Endodermal cell (in vitro differentiated cells): Measurements from ENCODE around the gene PRKCA. TPM values are rescaled to one million over a fixed set of nuclear protein-coding genes. Genes with fewer than 3 reads are reported as not detected.
A peak's percentile ranks its signal among the peaks of the same experiment; 100 is the strongest.

ENCODE experiments used
- DNase-seq: peaks from one replicate; pipeline ENCODE4 v3.0.0-alpha.2; 2017
- H3K27ac ChIP-seq: 2 replicates; pipeline ENCODE4 v1.5.1; 2013; ENCODE audit warnings: mild to moderate bottlenecking, low read depth, low read length, moderate library complexity
- H3K27me3 ChIP-seq: 2 replicates; pipeline ENCODE4 v1.6.1; 2013; ENCODE audit warnings: mild to moderate bottlenecking, low read length, moderate library complexity; ENCODE audit not compliant: insufficient read depth, control insufficient read depth, poor library complexity, severe bottlenecking
- H3K36me3 ChIP-seq: 2 replicates; pipeline ENCODE4 v1.7.0; 2013; ENCODE audit warnings: mild to moderate bottlenecking, low read length, moderate library complexity; ENCODE audit not compliant: control insufficient read depth, insufficient read depth
- H3K4me1 ChIP-seq: one replicate; pipeline ENCODE4 v1.7.0; 2013; ENCODE audit warnings: low read length; ENCODE audit not compliant: control insufficient read depth, insufficient read depth
- H3K4me3 ChIP-seq: 2 replicates; pipeline ENCODE4 v1.5.1; 2013; ENCODE audit warnings: mild to moderate bottlenecking, low read length, moderate library complexity
- H3K9ac ChIP-seq: 2 replicates; pipeline ENCODE4 v1.6.1; 2013; ENCODE audit warnings: mild to moderate bottlenecking, low read length, moderate library complexity; ENCODE audit not compliant: poor library complexity, severe bottlenecking; ENCODE audit errors: extremely low read depth
- H3K9me3 ChIP-seq: 2 replicates; pipeline ENCODE4 v1.6.1; 2013; ENCODE audit warnings: mild to moderate bottlenecking, low read length, moderate library complexity; ENCODE audit not compliant: control insufficient read depth
- H3K27ac Mint-ChIP-seq: 2 replicates; pipeline ENCODE4 v1.8.0; 2020; ENCODE audit warnings: mixed read lengths
- H3K27me3 Mint-ChIP-seq: 2 replicates; pipeline ENCODE4 v1.8.0; 2021; ENCODE audit warnings: mild to moderate bottlenecking, mixed read lengths; ENCODE audit not compliant: insufficient read depth
- H3K36me3 Mint-ChIP-seq: 2 replicates; pipeline ENCODE4 v1.8.0; 2020; ENCODE audit warnings: low read depth, mixed read lengths
- H3K4me1 Mint-ChIP-seq: 2 replicates; pipeline ENCODE4 v1.8.0; 2020; ENCODE audit warnings: mixed read lengths
- H3K4me3 Mint-ChIP-seq: 2 replicates; pipeline ENCODE4 v1.8.0; 2020; ENCODE audit warnings: mild to moderate bottlenecking, moderate library complexity, mixed read lengths
- H3K9me3 Mint-ChIP-seq: 2 replicates; pipeline ENCODE4 v1.8.0; 2020; ENCODE audit warnings: mild to moderate bottlenecking, mixed read lengths
- CTCF ChIP-seq: fragments of 200-600 bp; sonication (generic); conservative IDR thresholded peaks from 2 replicates; pipeline ENCODE4 v1.5.0; 2021; ENCODE audit warnings: antibody characterized with exemption, mild to moderate bottlenecking
- WGBS, 2 experiments: methylation state at CpG; one replicate each; pipeline versions ENCODE4 v1.1.5 to v1.1.7; 2013; ENCODE audit warnings: missing lambda C conversion rate in 2 of 2, mixed read lengths in 1 of 2; ENCODE audit not compliant: insufficient coverage in 1 of 2, insufficient read length in 1 of 2; 5-methylcytosine and 5-hydroxymethylcytosine counted together
- total RNA-seq, 2 donors: library from RNA; stranded (reverse); fragmentation: NEBNext Ultra II Directional in 1 of 2; extraction: Animal tissue kit (Norgen Biotek cat#: 25700) in 1 of 2; gene quantifications; 2 replicates in 1 of 2; 3 replicates in 1 of 2; pipeline ENCODE4 v1.2.1, GENCODE V29; 2021

The PRKCA gene
- total RNA-seq, 2 donors from 2014 or later: 8.7 to 14.6 TPM

- Histone ChIP-seq H3K4me3 (no peak overlapping the region), H3K4me1 (no peaks in the 10 kb centered on the region), H3K9me3 (no peaks in the 10 kb centered on the region), H3K27me3 (no peaks in the 10 kb centered on the region), H3K36me3 (no peaks in the 10 kb centered on the region), H3K27ac (no peak overlapping the region), H3K9ac (no peak overlapping the region)
- Mint-ChIP-seq H3K4me1 (peaks cover 23% of the 10 kb centered on the region), H3K27ac (no peak overlapping the region), H3K27me3 (peaks cover 2% of the 10 kb centered on the region), H3K4me3 (no peak overlapping the region), H3K36me3 (no peaks in the 10 kb centered on the region), H3K9me3 (no peaks in the 10 kb centered on the region)
- no peak for TF ChIP-seq CTCF
- no peak for DNase-seq
- WGBS, 2 experiments: 74 to 89% methylated on average over 4 to 5 of the region's 5 CpGs
Measured at GRCh38 chr17:66537502-66537901, 235.1 kb downstream of the PRKCA start.

GRCh38 chr17:66538776-66539175 lies 236.4 kb downstream of the PRKCA start:
- Mint-ChIP-seq H3K36me3 (no peaks in the 10 kb centered on the region), H3K4me1 (peaks cover 15% of the 10 kb centered on the region)

GRCh38 chr17:66540131-66540781 lies 237.8 kb downstream of the PRKCA start:
- H3K27ac ChIP-seq: peak overlapping the region; percentile 94
- no peaks in the 10 kb centered on the region for H3K36me3 ChIP-seq
- no peak for TF ChIP-seq CTCF
- no peaks in the 10 kb centered on the region for H3K27me3 ChIP-seq
- peaks cover 2% of the 10 kb centered on the region for H3K27me3 Mint-ChIP-seq
- no peak overlapping the region for H3K9ac ChIP-seq
- DNase-seq: peak; percentile 77
- no peak overlapping the region for H3K27ac Mint-ChIP-seq
- peaks cover 7% of the 10 kb centered on the region for H3K9me3 Mint-ChIP-seq
- H3K9me3 ChIP-seq: peaks cover under 1% of the 10 kb centered on the region
- WGBS, 2 experiments: 47 to 59% methylated on average over 10 to 17 of the region's 17 CpGs
- no peaks in the 10 kb centered on the region for H3K36me3 Mint-ChIP-seq
- no peak overlapping the region for H3K4me3 Mint-ChIP-seq
- peaks cover 10% of the 10 kb centered on the region for H3K4me1 Mint-ChIP-seq
- no peak overlapping the region for H3K4me3 ChIP-seq
- H3K4me1 ChIP-seq: no peaks in the 10 kb centered on the region

More at GRCh38 chr17:66538776-66539175, 236.4 kb downstream of the PRKCA start:
- Mint-ChIP-seq H3K27ac (no peak overlapping the region), H3K9me3 (peaks cover 3% of the 10 kb centered on the region), H3K27me3 (peaks cover 2% of the 10 kb centered on the region), H3K4me3 (no peak overlapping the region)
- Histone ChIP-seq H3K27me3 (no peaks in the 10 kb centered on the region), H3K9me3 (no peaks in the 10 kb centered on the region), H3K27ac (no peak overlapping the region), H3K4me3 (no peak overlapping the region), H3K4me1 (no peaks in the 10 kb centered on the region), H3K36me3 (no peaks in the 10 kb centered on the region), H3K9ac (no peak overlapping the region)
- no peak for DNase-seq
- no peak for TF ChIP-seq CTCF
- 92 to 97% methylated on average over 4 to 5 of the region's 5 CpGs for WGBS, 2 experiments
